Keratinocyte (primary cell): ENCODE results near the gene MYCBPAP. TPM values are rescaled to one million over a fixed set of nuclear protein-coding genes. Genes with fewer than 3 reads are reported as not detected.

Experiments used
- DNase-seq: peaks from one replicate; pipeline ENCODE4 v3.0.0-alpha.2; 2011; ENCODE audit warnings: low read depth, missing footprints, low spot score
- FAIRE-seq: peaks from 2 replicates; lab custom pipeline; 2011; peaks lifted over from hg19 to GRCh38; lab: Jason Lieb, UNC
- H2AFZ ChIP-seq: 2 replicates; pipeline ENCODE4 v1.6.0; 2012; ENCODE audit warnings: low read length, control low read depth, inconsistent platforms; ENCODE audit not compliant: control insufficient read depth
- H3K27ac ChIP-seq: 2 replicates; pipeline ENCODE4 v1.5.1; 2011; ENCODE audit warnings: low read length; ENCODE audit not compliant: control insufficient read depth, insufficient read depth
- H3K27me3 ChIP-seq: 3 replicates; pipeline ENCODE4 v1.6.0; 2011; ENCODE audit warnings: low read length; ENCODE audit not compliant: control insufficient read depth, insufficient read depth; ENCODE audit errors: extremely low read depth
- H3K36me3 ChIP-seq, 2 experiments: 2 replicates in 1 of 2; 3 replicates in 1 of 2; pipeline ENCODE4 v1.5.1; 2011; ENCODE audit warnings: low read length in 2 of 2, mild to moderate bottlenecking in 1 of 2; ENCODE audit not compliant: control insufficient read depth in 2 of 2, insufficient read depth in 2 of 2; ENCODE audit errors: extremely low read depth in 1 of 2
- H3K4me1 ChIP-seq: 3 replicates; pipeline ENCODE4 v1.5.1; 2011; ENCODE audit warnings: low read length; ENCODE audit not compliant: control insufficient read depth, insufficient read depth; ENCODE audit errors: extremely low read depth
- H3K4me2 ChIP-seq: 3 replicates; pipeline ENCODE4 v1.6.0; 2011; ENCODE audit warnings: low read depth, low read length; ENCODE audit not compliant: control insufficient read depth, insufficient read depth; ENCODE audit errors: extremely low read depth
- H3K4me3 ChIP-seq, 3 experiments: fragments of 200-600 bp in 1 of 3; sonication (generic) in 1 of 3; 2 replicates in 2 of 3; 3 replicates in 1 of 3; pipeline ENCODE4 v1.5.1; 2011 to 2016; ENCODE audit warnings: low read length in 3 of 3, mild to moderate bottlenecking in 3 of 3, control low read depth in 2 of 3, inconsistent platforms in 1 of 3, low read depth in 1 of 3, mixed read lengths in 1 of 3, mixed run types in 1 of 3, moderate library complexity in 1 of 3; ENCODE audit not compliant: control insufficient read depth in 2 of 3, insufficient read depth in 2 of 3; ENCODE audit errors: extremely low read depth in 1 of 3
- H3K79me2 ChIP-seq: 2 replicates; pipeline ENCODE4 v1.6.0; 2012; ENCODE audit warnings: low read length; ENCODE audit not compliant: control insufficient read depth, insufficient read depth
- H3K9ac ChIP-seq: 3 replicates; pipeline ENCODE4 v1.6.0; 2011; ENCODE audit warnings: low read length; ENCODE audit not compliant: control insufficient read depth, insufficient read depth; ENCODE audit errors: extremely low read depth
- H3K9me1 ChIP-seq: 3 replicates; pipeline ENCODE4 v1.6.0; 2011; ENCODE audit warnings: low read length; ENCODE audit not compliant: control insufficient read depth, insufficient read depth; ENCODE audit errors: extremely low read depth
- H3K9me3 ChIP-seq: 2 replicates; pipeline ENCODE4 v1.5.1; 2012; ENCODE audit warnings: low read depth, low read length; ENCODE audit not compliant: control insufficient read depth
- H4K20me1 ChIP-seq: 3 replicates; pipeline ENCODE4 v1.6.0; 2011; ENCODE audit warnings: low read length; ENCODE audit not compliant: control insufficient read depth, insufficient read depth; ENCODE audit errors: extremely low read depth
- CTCF ChIP-seq, 3 experiments: IDR thresholded peaks in 1 of 3; conservative IDR thresholded peaks in 1 of 3; optimal IDR thresholded peaks in 1 of 3; 2 replicates in 2 of 3; 3 replicates in 1 of 3; pipeline versions ENCODE3 to v1.5.1; 2011; ENCODE audit warnings: low read length in 3 of 3, mild to moderate bottlenecking in 3 of 3, moderate library complexity in 2 of 3, control low read depth in 1 of 3, inconsistent platforms in 1 of 3; ENCODE audit not compliant: insufficient read depth in 2 of 3; ENCODE audit errors: extremely low read depth in 1 of 3
- EZH2 ChIP-seq: IDR thresholded peaks from one replicate; pipeline ENCODE4 v1.6.1; 2012; ENCODE audit warnings: inconsistent platforms, mild to moderate bottlenecking, low read length, moderate library complexity
- dilution Hi-C: fragments of 300-500 bp; cut with MboI; formaldehyde crosslinking; loops from one replicate; pipeline ENCODE4 v1.7.0; 2020; ENCODE audit warnings: low sequenced_read_pairs; ENCODE audit not compliant: extremely low pct_ligation_motif_present
- polyA plus RNA-seq, 5 experiments: library from polyadenylated mRNA; depleted of rRNA in 3 of 5; stranded (reverse) in 3 of 5; stranded (forward) in 1 of 5; unstranded in 1 of 5; fragments of >200 nt; gene quantifications; 1 replicate in 1 of 5; 2 replicates in 3 of 5; 3 replicates in 1 of 5; pipeline versions ENCODE4 v1.2.1 to v1.2.3, GENCODE V29; 2011 to 2012; ENCODE audit warnings: missing spikeins in 2 of 5, low read depth in 1 of 5, low replicate concordance in 1 of 5

MYCBPAP gene
- polyA plus RNA-seq, 1 donor (not counting 4 experiments of a cell fraction or from before 2014, with no cell fraction given): 9.5 TPM

- Histone ChIP-seq H3K4me3 (no peak overlapping the region), H3K79me2 (peaks cover 2% of the 10 kb centered on the region), H3K36me3 (no peaks in the 10 kb centered on the region), H3K27me3 (no peaks in the 10 kb centered on the region), H3K27ac (peak overlapping the region; percentile 70), H2AFZ (no peak overlapping the region), H4K20me1 (no peaks in the 10 kb centered on the region), H3K4me2 (peak overlapping the region; percentile 29), H3K9ac (peak overlapping the region; percentile 45), H3K9me3 (no peaks in the 10 kb centered on the region), H3K4me1 (peaks cover 82% of the 10 kb centered on the region), H3K9me1 (no peaks in the 10 kb centered on the region)
- TF ChIP-seq EZH2: no peak
- no peak for TF ChIP-seq CTCF (optimal IDR thresholded peaks at IDR 0.05 in 1 of 3, IDR thresholded peaks at IDR 0.05 in 1 of 3, conservative IDR thresholded peaks at IDR 0.05 in 1 of 3; ENCODE audit: extremely low read depth in 1 of 3, insufficient read depth in 2 of 3, low read length in 3 of 3)
- dilution Hi-C loops: no loop called here
- DNase-seq (no peak), FAIRE-seq (peak; percentile 49)
Measured at GRCh38 chr17:50518384-50519023, 10.3 kb downstream of the MYCBPAP start.

DNA sequence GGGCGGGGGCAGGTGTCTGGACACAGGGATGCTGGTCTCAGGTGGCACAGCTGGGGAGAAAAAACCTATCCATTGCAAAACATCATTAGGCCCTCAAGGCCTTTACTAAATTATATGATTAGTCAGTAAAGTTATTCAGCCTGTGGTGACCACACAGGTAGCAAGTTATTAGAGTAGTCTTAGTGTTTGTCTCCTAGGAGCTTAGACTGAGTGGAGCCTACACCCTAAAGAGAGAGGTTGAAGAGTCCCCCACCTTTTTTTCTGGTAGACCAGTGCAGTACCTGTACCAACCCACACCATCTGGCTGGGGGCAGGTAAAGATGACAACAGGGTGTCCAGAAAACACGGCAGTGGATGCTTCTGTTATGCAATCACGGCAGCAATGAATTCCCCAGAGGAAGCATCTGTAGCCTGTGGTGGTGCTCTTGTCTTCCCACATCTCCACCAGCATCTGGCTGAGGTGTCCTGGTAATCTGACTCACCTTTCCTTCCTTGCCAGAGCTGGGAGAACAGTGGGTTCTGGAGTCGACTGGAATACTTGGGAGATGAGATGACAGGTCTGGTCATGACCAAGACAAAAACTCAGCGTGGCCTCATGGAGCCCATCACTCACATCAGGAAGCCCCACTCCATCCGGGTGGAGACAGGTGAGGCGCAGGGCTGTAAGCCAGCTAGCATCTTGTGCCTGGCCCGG, 11.0 kb downstream of the MYCBPAP start:
- Histone ChIP-seq H3K79me2 (peaks cover 2% of the 10 kb centered on the region), H2AFZ (no peak overlapping the region), H3K4me1 (peaks cover 90% of the 10 kb centered on the region), H3K9me1 (no peaks in the 10 kb centered on the region), H3K27ac (peak overlapping the region; percentile 70), H3K4me3 (no peak overlapping the region), H3K9ac (peak overlapping the region; percentile 30), H3K4me2 (peak overlapping the region; percentile 19), H3K36me3 (no peaks in the 10 kb centered on the region), H3K27me3 (no peaks in the 10 kb centered on the region), H3K9me3 (no peaks in the 10 kb centered on the region), H4K20me1 (no peaks in the 10 kb centered on the region)
- FAIRE-seq (peak; percentile 100), DNase-seq (peak; percentile 100)
- dilution Hi-C loops: no loop called here
- peak in 1 of 3 experiments; percentile 28 for TF ChIP-seq CTCF (optimal IDR thresholded peaks at IDR 0.05 in 1 of 3, IDR thresholded peaks at IDR 0.05 in 1 of 3, conservative IDR thresholded peaks at IDR 0.05 in 1 of 3; ENCODE audit: extremely low read depth in 1 of 3, insufficient read depth in 2 of 3, low read length in 3 of 3)
- no peak for TF ChIP-seq EZH2
